HCT116 (cell line): Measurements from ENCODE around the gene RAD23A. TPM values are rescaled to one million over a fixed set of nuclear protein-coding genes. Genes with fewer than 3 reads are reported as not detected.

Source experiments
- ATAC-seq: fragments of 200-7000 bp; cut with Tn5 transposase; 2 replicates; pipeline ENCODE4 v1.9.1; 2020; ENCODE audit warnings: mild to moderate bottlenecking, moderate library complexity
- BruUV-seq: library from RNA; stranded (reverse); fragments of 400-500 nt; replicated peaks from 2 replicates; lab custom pipeline; 2021; lab: Mats Ljungman, UMichigan
- CTCF ChIA-PET: fragments of 300-600 bp; sonication (Branson Sonifier 250); formaldehyde crosslinking; loops from one replicate; lab custom pipeline; 2021; ENCODE audit warnings: antibody characterized with exemption; lab: Charles Lee
- POLR2A ChIA-PET: fragments of 300-600, 350-600 bp; sonication (Branson Sonifier 250); formaldehyde crosslinking; loops from one replicate; lab custom pipeline; 2021; ENCODE audit warnings: antibody characterized with exemption; lab: Charles Lee
- RAD21 ChIA-PET, 2 experiments: fragments of 300-600 bp; sonication (Branson Sonifier 250); formaldehyde crosslinking; loops; one replicate each; lab custom pipeline; 2023; ENCODE audit warnings: low total read pairs in 2 of 2; ENCODE audit not compliant: uncharacterized antibody in 2 of 2, unreplicated experiment in 2 of 2, low non-redundant PET in 1 of 2; lab: Charles Lee
- DNase-seq: peaks from one replicate; pipeline ENCODE4 v3.0.0-alpha.2; 2010; ENCODE audit warnings: low read depth, low spot score
- H2AFZ ChIP-seq: fragments of 200-600 bp; shearing (Covaris generic), sonication (generic); 2 replicates; pipeline ENCODE4 v1.6.1; 2017; ENCODE audit warnings: low read depth, mixed run types, mixed read lengths, antibody characterized with exemption, low read length; ENCODE audit not compliant: poor library complexity, severe bottlenecking
- H3K27ac ChIP-seq: 2 replicates; pipeline ENCODE4 v1.5.1; 2012; ENCODE audit warnings: low read depth, low read length
- H3K27me3 ChIP-seq: fragments of 200-600 bp; sonication (generic); 2 replicates; pipeline ENCODE4 v1.6.1; 2016; ENCODE audit warnings: mixed run types, low read length, mixed read lengths; ENCODE audit not compliant: insufficient read depth
- H3K36me3 ChIP-seq, 2 experiments: fragments of 200-500 bp in 1 of 2; fragments of 200-600 bp in 1 of 2; sonication (Bioruptor generic) in 1 of 2; sonication (generic) in 1 of 2; 2 replicates each; pipeline versions ENCODE4 v1.5.1 to v1.6.1; 2014 to 2016; ENCODE audit warnings: low read length in 2 of 2, inconsistent platforms in 1 of 2, mixed read lengths in 1 of 2, mixed run types in 1 of 2; ENCODE audit not compliant: insufficient read depth in 2 of 2, control insufficient read depth in 1 of 2
- H3K4me1 ChIP-seq, 2 experiments: fragments of 200-600 bp in 1 of 2; sonication (generic) in 1 of 2; 2 replicates each; pipeline versions ENCODE4 v1.5.1 to v1.6.1; 2012 to 2017; ENCODE audit warnings: low read length in 2 of 2, inconsistent platforms in 1 of 2, mild to moderate bottlenecking in 1 of 2, mixed read lengths in 1 of 2, mixed run types in 1 of 2, moderate library complexity in 1 of 2; ENCODE audit not compliant: insufficient read depth in 2 of 2, control insufficient read depth in 1 of 2
- H3K4me2 ChIP-seq: fragments of 200-600 bp; sonication (generic); 2 replicates; pipeline ENCODE4 v1.6.1; 2017; ENCODE audit warnings: mixed run types, low read length, mixed read lengths
- H3K4me3 ChIP-seq, 2 experiments: fragments of 200-600 bp in 1 of 2; sonication (generic) in 1 of 2; replicated peaks in 1 of 2; 2 replicates each; pipeline ENCODE4 v1.5.1; 2011 to 2016; ENCODE audit warnings: low read length in 2 of 2, control low read depth in 1 of 2, low read depth in 1 of 2, mild to moderate bottlenecking in 1 of 2, mixed read lengths in 1 of 2, mixed run types in 1 of 2
- H3K79me2 ChIP-seq: fragments of 200-600 bp; sonication (generic); 2 replicates; pipeline ENCODE4 v1.6.1; 2017; ENCODE audit warnings: mild to moderate bottlenecking, mixed run types, low read length, moderate library complexity, mixed read lengths; ENCODE audit not compliant: insufficient read depth
- H3K9ac ChIP-seq: fragments of 200-600 bp; sonication (generic); 2 replicates; pipeline ENCODE4 v1.6.1; 2016; ENCODE audit warnings: low read length, mixed read lengths
- H3K9me2 ChIP-seq: fragments of 200-600 bp; sonication (generic), shearing (Covaris generic); 2 replicates; pipeline ENCODE4 v1.6.1; 2017; ENCODE audit warnings: mixed run types, mild to moderate bottlenecking, moderate library complexity; ENCODE audit not compliant: insufficient read depth
- H3K9me3 ChIP-seq, 2 experiments: fragments of 200-500 bp in 1 of 2; fragments of 200-600 bp in 1 of 2; sonication (Bioruptor generic) in 1 of 2; sonication (generic) in 1 of 2; 2 replicates each; pipeline ENCODE4 v1.6.1; 2014 to 2017; ENCODE audit warnings: low read length in 2 of 2, mixed read lengths in 2 of 2, inconsistent platforms in 1 of 2, low read depth in 1 of 2, mild to moderate bottlenecking in 1 of 2, mixed run types in 1 of 2, moderate library complexity in 1 of 2; ENCODE audit not compliant: control insufficient read depth in 1 of 2, insufficient read depth in 1 of 2
- H4K20me1 ChIP-seq: fragments of 200-600 bp; sonication (generic), shearing (Covaris generic); 2 replicates; pipeline ENCODE4 v1.6.1; 2017; ENCODE audit warnings: mixed run types, mild to moderate bottlenecking, moderate library complexity; ENCODE audit not compliant: insufficient read depth
- EGR1 ChIP-seq: IDR thresholded peaks from 2 replicates; pipeline ENCODE4 v1.6.1; 2012; ENCODE audit warnings: low read depth
- ELF1 ChIP-seq: IDR thresholded peaks from 2 replicates; pipeline ENCODE4 v1.6.1; 2012; ENCODE audit warnings: low read depth, borderline replicate concordance
- FOSL1 ChIP-seq: IDR thresholded peaks from 2 replicates; pipeline ENCODE4 v1.6.1; 2012; ENCODE audit warnings: low read depth
- POLR2A ChIP-seq: IDR thresholded peaks from 2 replicates; pipeline ENCODE4 v1.7.0; 2011; ENCODE audit warnings: borderline replicate concordance; ENCODE audit not compliant: insufficient read depth, insufficient read length; ENCODE audit errors: extremely low read depth
- RAD21 ChIP-seq: IDR thresholded peaks from 2 replicates; pipeline ENCODE4 v1.6.1; 2012; ENCODE audit warnings: low read depth, mild to moderate bottlenecking
- SP1 ChIP-seq: IDR thresholded peaks from 2 replicates; pipeline ENCODE4 v1.6.1; 2012; ENCODE audit warnings: low read depth
- TCF7L2 ChIP-seq: IDR thresholded peaks from 2 replicates; pipeline ENCODE4 v1.7.0; 2011; ENCODE audit warnings: borderline replicate concordance, inconsistent platforms; ENCODE audit not compliant: insufficient read depth, insufficient read length; ENCODE audit errors: extremely low read depth
- intact Hi-C: fragments of 100-400 bp; cut with micrococcal nuclease; formaldehyde crosslinking; loops from 2 replicates; pipeline ENCODE4 v1.10.0; 2022
- total RNA-seq: library from RNA; stranded (reverse); gene quantifications from one replicate; pipeline ENCODE4 v1.2.1, GENCODE V29; 2021; ENCODE audit not compliant: unreplicated experiment
- TF ChIP-seq, protein P1 (sequence below), 3 experiments: fragments of 200-600 bp in 1 of 3; sonication (generic) in 1 of 3; IDR thresholded peaks in 2 of 3; conservative IDR thresholded peaks in 1 of 3; 2 replicates each; pipeline ENCODE4 v1.5.1; 2012 to 2017; ENCODE audit warnings: low read depth in 2 of 3, low read length in 2 of 3, antibody characterized with exemption in 1 of 3, borderline replicate concordance in 1 of 3, control low read depth in 1 of 3, mild to moderate bottlenecking in 1 of 3, mixed read lengths in 1 of 3, mixed run types in 1 of 3, moderate library complexity in 1 of 3; ENCODE audit not compliant: insufficient read depth in 1 of 3
- TF ChIP-seq, protein P2 (sequence below): IDR thresholded peaks from 2 replicates; pipeline ENCODE4 v1.6.1; 2012

Gene RAD23A
- total RNA-seq, 1 experiment from 2014 or later: 163 TPM

DNA sequence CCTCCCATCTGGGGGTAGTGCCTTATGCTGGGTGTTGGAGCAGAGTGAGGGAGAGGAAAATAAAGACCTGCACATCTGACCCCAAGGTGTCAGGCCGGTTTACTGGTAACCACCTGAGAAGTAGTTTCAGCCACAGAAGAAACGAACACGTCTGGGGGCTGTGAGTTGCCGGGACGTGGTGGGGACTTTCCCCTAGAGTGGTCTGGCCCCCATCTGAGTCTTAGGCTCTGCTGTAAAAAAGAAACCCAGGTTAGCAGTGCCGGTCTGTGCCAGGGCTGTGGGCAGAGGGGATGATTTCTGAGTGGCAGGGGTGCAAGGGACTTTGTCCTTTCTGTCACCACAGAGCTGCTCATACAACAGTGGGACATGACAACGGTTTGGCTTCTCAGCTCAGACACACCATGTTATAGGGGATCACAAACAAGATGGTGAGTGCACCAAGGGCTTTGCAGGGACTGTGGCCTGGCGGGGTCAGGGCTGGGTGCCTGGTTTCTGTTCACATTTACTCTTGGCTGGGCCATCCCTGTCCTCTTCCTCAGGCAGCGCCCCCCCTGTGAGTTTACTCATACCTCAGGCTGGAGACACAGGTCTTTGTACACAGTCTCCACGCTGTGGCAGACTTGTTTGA, 45.7 kb upstream of the RAD23A start:
- DNase-seq (no peak), ATAC-seq (no peak)
- no peaks in the 10 kb centered on the region for H3K9me2 ChIP-seq
- ChIA-PET POLR2A (no interaction called here), RAD21 (no interaction called here), CTCF (no interaction called here)
- H3K4me2 ChIP-seq: no peak overlapping the region
- H3K4me3 ChIP-seq: no peak overlapping the region
- no peaks in the 10 kb centered on the region for H4K20me1 ChIP-seq
- H3K27ac ChIP-seq: no peak overlapping the region
- intact Hi-C loops: no loop called here
- H2AFZ ChIP-seq: no peak overlapping the region
- no peaks in the 10 kb centered on the region for H3K79me2 ChIP-seq
- no peak overlapping the region for H3K9ac ChIP-seq
- no TSS peak for BruUV-seq
- TF ChIP-seq EGR1 (no peak), RAD21 (no peak)
- H3K4me1 ChIP-seq: no peaks in the 10 kb centered on the region
- H3K9me3 ChIP-seq: no peaks in the 10 kb centered on the region
- no peaks in the 10 kb centered on the region for H3K27me3 ChIP-seq
- H3K36me3 ChIP-seq: peaks cover 0 to 3% of the 10 kb centered on the region in 2 experiments; a peak in 1 of 4 replicates

DNA sequence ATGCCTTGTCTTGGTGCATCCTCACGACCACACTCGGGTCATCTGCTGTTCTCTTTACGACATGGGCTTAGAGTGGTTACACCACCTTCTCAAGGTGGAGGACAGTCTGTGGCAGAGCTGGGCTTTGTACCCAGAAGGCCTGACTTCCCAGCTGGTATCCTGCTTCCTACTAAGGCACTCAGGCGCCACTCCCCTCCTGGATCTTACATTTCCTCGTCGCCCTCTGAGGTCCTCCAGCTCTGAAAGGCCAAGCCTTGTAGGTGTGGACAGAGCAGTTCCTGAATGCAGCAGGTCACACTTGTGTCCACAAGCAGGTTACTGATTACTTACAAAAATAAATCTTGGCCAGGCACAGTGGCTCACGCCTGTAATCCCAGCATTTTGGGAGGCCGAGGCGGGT, 38.5 kb upstream of the RAD23A start:
- H3K27me3 ChIP-seq: no peaks in the 10 kb centered on the region
- DNase-seq (no peak), ATAC-seq (no peak)
- H3K4me3 ChIP-seq: no peak overlapping the region
- H3K4me1 ChIP-seq: no peaks in the 10 kb centered on the region
- ChIA-PET RAD21 (no interaction called here), POLR2A (interaction anchor here (1.9 kb wide), 1 partner anchor 16 kb away, joined by 6 read pairs; the partner anchor contains the start of gene GCDH), CTCF (no interaction called here)
- no peak overlapping the region for H3K4me2 ChIP-seq
- no peaks in the 10 kb centered on the region for H3K79me2 ChIP-seq
- no peak overlapping the region for H3K27ac ChIP-seq
- no peaks in the 10 kb centered on the region for H4K20me1 ChIP-seq
- no peaks in the 10 kb centered on the region for H3K36me3 ChIP-seq
- no peaks in the 10 kb centered on the region for H3K9me3 ChIP-seq
- no peak for TF ChIP-seq POLR2A
- no peak for TF ChIP-seq FOSL1
- TF ChIP-seq, protein P1, sequence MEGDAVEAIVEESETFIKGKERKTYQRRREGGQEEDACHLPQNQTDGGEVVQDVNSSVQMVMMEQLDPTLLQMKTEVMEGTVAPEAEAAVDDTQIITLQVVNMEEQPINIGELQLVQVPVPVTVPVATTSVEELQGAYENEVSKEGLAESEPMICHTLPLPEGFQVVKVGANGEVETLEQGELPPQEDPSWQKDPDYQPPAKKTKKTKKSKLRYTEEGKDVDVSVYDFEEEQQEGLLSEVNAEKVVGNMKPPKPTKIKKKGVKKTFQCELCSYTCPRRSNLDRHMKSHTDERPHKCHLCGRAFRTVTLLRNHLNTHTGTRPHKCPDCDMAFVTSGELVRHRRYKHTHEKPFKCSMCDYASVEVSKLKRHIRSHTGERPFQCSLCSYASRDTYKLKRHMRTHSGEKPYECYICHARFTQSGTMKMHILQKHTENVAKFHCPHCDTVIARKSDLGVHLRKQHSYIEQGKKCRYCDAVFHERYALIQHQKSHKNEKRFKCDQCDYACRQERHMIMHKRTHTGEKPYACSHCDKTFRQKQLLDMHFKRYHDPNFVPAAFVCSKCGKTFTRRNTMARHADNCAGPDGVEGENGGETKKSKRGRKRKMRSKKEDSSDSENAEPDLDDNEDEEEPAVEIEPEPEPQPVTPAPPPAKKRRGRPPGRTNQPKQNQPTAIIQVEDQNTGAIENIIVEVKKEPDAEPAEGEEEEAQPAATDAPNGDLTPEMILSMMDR (IDR thresholded peaks at IDR 0.05 in 2 of 3, conservative IDR thresholded peaks at IDR 0.05 in 1 of 3; ENCODE audit: borderline replicate concordance in 1 of 3, insufficient read depth in 1 of 3, low read depth in 2 of 3, low read length in 2 of 3): no peak
- no peak for TF ChIP-seq ELF1
- TF ChIP-seq, protein P2, sequence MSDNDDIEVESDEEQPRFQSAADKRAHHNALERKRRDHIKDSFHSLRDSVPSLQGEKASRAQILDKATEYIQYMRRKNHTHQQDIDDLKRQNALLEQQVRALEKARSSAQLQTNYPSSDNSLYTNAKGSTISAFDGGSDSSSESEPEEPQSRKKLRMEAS: no peak
- no peak for TF ChIP-seq TCF7L2
- TF ChIP-seq SP1: no peak
- TF ChIP-seq RAD21: no peak
- intact Hi-C loops: no loop called here
- BruUV-seq: no TSS peak
- H3K9ac ChIP-seq: no peak overlapping the region
- H3K9me2 ChIP-seq: no peaks in the 10 kb centered on the region
- H2AFZ ChIP-seq: no peak overlapping the region
